CD14-positive monocyte (primary cell): ENCODE results near the gene PKD1L1. TPM values are rescaled to one million over a fixed set of nuclear protein-coding genes. Genes with fewer than 3 reads are reported as not detected.

ENCODE experiments used
- DNase-seq, 3 donors: peaks; one replicate each; pipeline ENCODE4 v3.0.0-alpha.2; 2011 to 2022
- H2AFZ ChIP-seq: 2 replicates; pipeline ENCODE4 v1.6.0; 2012; ENCODE audit warnings: mild to moderate bottlenecking, low read depth, low read length, inconsistent platforms; ENCODE audit not compliant: insufficient read depth, poor library complexity, severe bottlenecking
- H3K27ac ChIP-seq, 2 donors: 1 replicate in 1 of 2; 2 replicates in 1 of 2; pipeline ENCODE4 v1.5.1; 2012 to 2013; ENCODE audit warnings: low read length in 2 of 2, control low read depth in 1 of 2, inconsistent platforms in 1 of 2, low read depth in 1 of 2, mild to moderate bottlenecking in 1 of 2
- H3K27me3 ChIP-seq, 2 donors: one replicate each; pipeline versions ENCODE4 v1.6.0 to v1.6.1; 2011 to 2013; ENCODE audit warnings: low read length in 2 of 2; ENCODE audit not compliant: control insufficient read depth in 2 of 2, insufficient read depth in 2 of 2
- H3K36me3 ChIP-seq, 2 donors: replicated peaks in 1 of 2; 1 replicate in 1 of 2; 2 replicates in 1 of 2; pipeline versions ENCODE4 v1.5.1 to v1.6.1; 2012 to 2013; ENCODE audit warnings: low read length in 2 of 2, control low read depth in 1 of 2, inconsistent platforms in 1 of 2, mild to moderate bottlenecking in 1 of 2; ENCODE audit not compliant: insufficient read depth in 2 of 2, control insufficient read depth in 1 of 2
- H3K4me1 ChIP-seq, 2 donors: 1 replicate in 1 of 2; 2 replicates in 1 of 2; pipeline versions ENCODE4 v1.5.1 to v1.6.1; 2012 to 2013; ENCODE audit warnings: low read length in 2 of 2, control low read depth in 1 of 2, inconsistent platforms in 1 of 2, mild to moderate bottlenecking in 1 of 2, moderate library complexity in 1 of 2; ENCODE audit not compliant: insufficient read depth in 2 of 2, control insufficient read depth in 1 of 2
- H3K4me2 ChIP-seq: replicated peaks from 2 replicates; pipeline ENCODE3; 2012; ENCODE audit warnings: low read length, moderate library complexity, mild to moderate bottlenecking; ENCODE audit not compliant: poor library complexity, severe bottlenecking; ENCODE audit errors: extremely low read depth
- H3K4me3 ChIP-seq, 3 experiments: fragments of 200-600 bp in 1 of 3; sonication (generic) in 1 of 3; replicated peaks in 1 of 3; 1 replicate in 2 of 3; 2 replicates in 1 of 3; pipeline ENCODE4 v1.5.1; 2011 to 2013; ENCODE audit warnings: low read length in 3 of 3, mild to moderate bottlenecking in 3 of 3, control low read depth in 2 of 3, low read depth in 2 of 3, inconsistent platforms in 1 of 3, moderate library complexity in 1 of 3
- H3K79me2 ChIP-seq: 2 replicates; pipeline ENCODE4 v1.6.0; 2012; ENCODE audit warnings: mild to moderate bottlenecking, control low read depth, inconsistent platforms, low read length, moderate library complexity; ENCODE audit not compliant: insufficient read depth
- H3K9ac ChIP-seq: 2 replicates; pipeline ENCODE4 v1.6.0; 2017; ENCODE audit warnings: low read length, mild to moderate bottlenecking; ENCODE audit not compliant: insufficient read depth, poor library complexity, severe bottlenecking
- H3K9me3 ChIP-seq, 2 donors: replicated peaks in 1 of 2; 1 replicate in 1 of 2; 2 replicates in 1 of 2; pipeline versions ENCODE4 v1.5.1 to v1.6.1; 2012 to 2013; ENCODE audit warnings: low read length in 2 of 2, control low read depth in 1 of 2; ENCODE audit not compliant: control insufficient read depth in 1 of 2, insufficient read depth in 1 of 2
- H4K20me1 ChIP-seq: 2 replicates; pipeline ENCODE4 v1.6.0; 2012; ENCODE audit warnings: mild to moderate bottlenecking, low read length, control low read depth, moderate library complexity; ENCODE audit not compliant: insufficient read depth
- H3K27ac Mint-ChIP-seq, 7 donors: one replicate each; pipeline ENCODE4 v1.8.0; 2020; ENCODE audit warnings: mild to moderate bottlenecking in 7 of 7, mixed read lengths in 7 of 7, moderate library complexity in 6 of 7, inconsistent platforms in 2 of 7
- H3K27me3 Mint-ChIP-seq, 3 donors: one replicate each; pipeline ENCODE4 v1.8.0; 2021 to 2022; ENCODE audit warnings: low read depth in 3 of 3, mild to moderate bottlenecking in 3 of 3, mixed read lengths in 3 of 3, moderate library complexity in 3 of 3, inconsistent platforms in 1 of 3
- H3K36me3 Mint-ChIP-seq, 2 donors: one replicate each; pipeline ENCODE4 v1.8.0; 2020; ENCODE audit warnings: mixed read lengths in 2 of 2, inconsistent platforms in 1 of 2, mild to moderate bottlenecking in 1 of 2
- H3K4me1 Mint-ChIP-seq: one replicate; pipeline ENCODE4 v1.8.0; 2020; ENCODE audit warnings: mild to moderate bottlenecking, mixed read lengths
- H3K4me3 Mint-ChIP-seq, 2 donors: one replicate each; pipeline ENCODE4 v1.8.0; 2020; ENCODE audit warnings: mild to moderate bottlenecking in 2 of 2, mixed read lengths in 2 of 2, moderate library complexity in 1 of 2
- H3K9me3 Mint-ChIP-seq, 7 donors: one replicate each; pipeline ENCODE4 v1.8.0; 2020 to 2022; ENCODE audit warnings: mixed read lengths in 7 of 7, mild to moderate bottlenecking in 6 of 7, moderate library complexity in 6 of 7, inconsistent platforms in 2 of 7
- WGBS: methylation state at CpG from one replicate; pipeline ENCODE4 v1.1.5; 2013; ENCODE audit warnings: missing lambda C conversion rate; ENCODE audit not compliant: insufficient coverage; 5-methylcytosine and 5-hydroxymethylcytosine counted together
- intact Hi-C, 2 donors: fragments of 100-400 bp; cut with micrococcal nuclease; formaldehyde crosslinking; loops; one replicate each; pipeline versions ENCODE4 v1.15.0 to v1.15.1; 2023
- polyA plus RNA-seq, 3 donors: library from polyadenylated mRNA; depleted of rRNA in 1 of 3; unstranded in 2 of 3; stranded (reverse) in 1 of 3; fragments of 300-500 nt in 2 of 3; fragments of >200 nt in 1 of 3; fragmentation: Illumina TruSeq in 2 of 3; gene quantifications; 1 replicate in 2 of 3; 2 replicates in 1 of 3; pipeline ENCODE4 v1.2.3, GENCODE V29; 2012 to 2021
- TF ChIP-seq, protein P1 (sequence below): fragments of 200-600 bp; IDR thresholded peaks from one replicate; pipeline ENCODE4 v1.8.0; 2022; ENCODE audit warnings: antibody characterized with exemption, mild to moderate bottlenecking

Gene PKD1L1
- polyA plus RNA-seq, 3 donors, result 0.19 TPM; not detected in 2

DNA sequence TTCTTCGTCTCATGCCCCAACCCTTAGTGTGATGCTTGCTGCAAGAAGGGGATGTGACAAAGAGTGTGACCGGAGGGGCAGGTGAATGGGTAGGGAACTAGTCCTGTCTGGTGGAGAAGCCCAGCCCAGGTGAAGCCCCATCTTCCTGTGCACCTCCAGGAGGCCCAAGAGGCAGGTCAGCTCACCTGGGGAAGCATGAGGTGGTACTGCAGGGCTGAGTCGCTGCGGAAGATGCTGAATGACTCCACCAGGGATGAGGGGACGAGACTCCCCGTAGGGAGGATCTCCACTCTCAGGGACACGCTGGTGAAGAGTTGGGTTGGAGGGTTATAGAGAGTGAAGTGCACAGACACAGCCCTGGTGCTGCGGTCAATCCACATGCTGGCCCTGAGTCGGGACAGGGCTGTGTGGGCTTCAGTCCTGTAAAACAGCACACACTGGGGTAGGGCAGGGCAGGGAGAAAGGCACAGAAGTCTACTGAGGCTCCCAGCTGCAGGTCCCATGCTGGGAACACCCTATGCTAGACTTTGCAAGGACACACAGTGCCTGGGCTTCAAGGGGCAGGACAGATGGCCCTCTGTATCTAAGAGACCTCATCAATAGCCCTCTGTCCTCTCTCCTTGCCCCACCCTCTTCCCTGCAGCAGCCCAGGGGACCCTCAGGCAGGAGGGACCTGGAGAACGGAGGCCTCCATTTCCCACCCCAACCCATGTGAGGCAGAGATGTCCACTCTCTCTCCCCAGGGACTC is 136.5 kb downstream of the PKD1L1 start:
- Mint-ChIP-seq H3K27ac (peak overlapping the region in 1 of 7 donors; percentile 60), H3K4me1 (peaks cover 62% of the 10 kb centered on the region), H3K9me3 (no peaks in the 10 kb centered on the region), H3K27me3 (peaks cover 0 to 5% (median 2%) of the 10 kb centered on the region in 3 donors), H3K36me3 (no peaks in the 10 kb centered on the region), H3K4me3 (no peak overlapping the region)
- peaks cover 55 to 57% of the 10 kb centered on the region in 2 donors for H3K4me1 ChIP-seq
- TF ChIP-seq, protein P1, sequence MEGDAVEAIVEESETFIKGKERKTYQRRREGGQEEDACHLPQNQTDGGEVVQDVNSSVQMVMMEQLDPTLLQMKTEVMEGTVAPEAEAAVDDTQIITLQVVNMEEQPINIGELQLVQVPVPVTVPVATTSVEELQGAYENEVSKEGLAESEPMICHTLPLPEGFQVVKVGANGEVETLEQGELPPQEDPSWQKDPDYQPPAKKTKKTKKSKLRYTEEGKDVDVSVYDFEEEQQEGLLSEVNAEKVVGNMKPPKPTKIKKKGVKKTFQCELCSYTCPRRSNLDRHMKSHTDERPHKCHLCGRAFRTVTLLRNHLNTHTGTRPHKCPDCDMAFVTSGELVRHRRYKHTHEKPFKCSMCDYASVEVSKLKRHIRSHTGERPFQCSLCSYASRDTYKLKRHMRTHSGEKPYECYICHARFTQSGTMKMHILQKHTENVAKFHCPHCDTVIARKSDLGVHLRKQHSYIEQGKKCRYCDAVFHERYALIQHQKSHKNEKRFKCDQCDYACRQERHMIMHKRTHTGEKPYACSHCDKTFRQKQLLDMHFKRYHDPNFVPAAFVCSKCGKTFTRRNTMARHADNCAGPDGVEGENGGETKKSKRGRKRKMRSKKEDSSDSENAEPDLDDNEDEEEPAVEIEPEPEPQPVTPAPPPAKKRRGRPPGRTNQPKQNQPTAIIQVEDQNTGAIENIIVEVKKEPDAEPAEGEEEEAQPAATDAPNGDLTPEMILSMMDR, result no peak
- peak overlapping the region; percentile 13 for H3K4me2 ChIP-seq
- DNase-seq, result no peak
- H3K79me2 ChIP-seq, result no peaks in the 10 kb centered on the region
- no peaks in the 10 kb centered on the region for H3K9me3 ChIP-seq
- intact Hi-C loops, result loop anchor here in 1 of 2 donors (10.0 kb wide), 1 partner anchor 377 kb away; no protein-coding TSS in a partner anchor
- H3K27me3 ChIP-seq, result no peaks in the 10 kb centered on the region
- H3K4me3 ChIP-seq, result peak overlapping the region in 1 of 3 experiments; percentile 23
- H3K9ac ChIP-seq, result no peak overlapping the region
- H3K27ac ChIP-seq, result peak overlapping the region in 1 of 2 donors; percentile 37
- no peaks in the 10 kb centered on the region for H4K20me1 ChIP-seq
- 100% methylated on average over 8 of the region's 10 CpGs for WGBS
- H3K36me3 ChIP-seq, result no peaks in the 10 kb centered on the region
- peak overlapping the region; percentile 1 for H2AFZ ChIP-seq

DNA sequence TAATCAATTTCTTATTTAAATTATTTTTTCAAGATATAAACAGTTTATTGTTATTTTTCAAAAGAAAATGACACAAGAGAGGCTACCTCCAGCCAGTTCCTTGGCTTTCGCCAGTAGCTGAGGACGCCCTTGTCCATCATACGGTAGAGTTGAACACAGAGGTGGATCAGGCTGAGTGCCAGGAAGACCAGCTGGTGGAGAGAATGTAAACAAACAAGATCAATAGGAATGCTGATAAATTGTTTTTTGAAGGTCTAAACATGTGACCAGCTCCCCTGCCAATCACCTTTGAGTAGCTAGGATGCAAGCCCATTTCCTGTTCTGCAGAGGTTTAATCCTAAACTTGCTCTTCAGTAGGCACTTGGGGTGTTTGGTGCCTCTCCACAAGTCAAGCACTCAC is 138.9 kb downstream of the PKD1L1 start:
- Mint-ChIP-seq H3K27ac (no peak overlapping the region), H3K36me3 (no peaks in the 10 kb centered on the region), H3K9me3 (no peaks in the 10 kb centered on the region), H3K4me3 (no peak overlapping the region), H3K27me3 (peaks cover 0 to 5% (median 0%) of the 10 kb centered on the region in 3 donors), H3K4me1 (peaks cover 74% of the 10 kb centered on the region)
- Histone ChIP-seq H3K4me2 (no peak overlapping the region), H4K20me1 (no peaks in the 10 kb centered on the region), H3K79me2 (no peaks in the 10 kb centered on the region), H3K4me1 (peaks cover 66 to 71% of the 10 kb centered on the region in 2 donors), H3K9me3 (no peaks in the 10 kb centered on the region), H3K4me3 (no peak overlapping the region), H3K36me3 (no peaks in the 10 kb centered on the region), H2AFZ (no peak overlapping the region), H3K27ac (no peak overlapping the region), H3K9ac (no peak overlapping the region), H3K27me3 (no peaks in the 10 kb centered on the region)
- intact Hi-C loops, result no loop called here
- WGBS, result 100% methylated on average over 1 of the region's 3 CpGs
- no peak for DNase-seq
- TF ChIP-seq, protein P1, result no peak
